Measurements from ENCODE around the gene THSD1.
"Not testable (repeated sequence)": the region's sequence is repeated elsewhere in the genome, so short reads cannot be mapped to it uniquely, and the experiment has no call there.

Gene THSD1

GRCh38 chr13:52348983-52349780, 56.8 kb downstream of the THSD1 start:
- DNase-seq = no peak

- DNase-seq = no peak
Observed at GRCh38 chr13:52348071-52348470, 57.9 kb downstream of the THSD1 start.

GRCh38 chr13:52345631-52346251, 60.2 kb downstream of the THSD1 start:
- no peak for DNase-seq

- DNase-seq = no peak
Observed at GRCh38 chr13:52345048-52345447, 60.9 kb downstream of the THSD1 start.

GRCh38 chr13:52344108-52344507, 61.9 kb downstream of the THSD1 start:
- DNase-seq = no peak

GRCh38 chr13:52342203-52342602, 63.8 kb downstream of the THSD1 start:
- not testable (repeated sequence) for DNase-seq

GRCh38 chr13:52337828-52338455, 68.0 kb downstream of the THSD1 start:
- DNase-seq = not testable (repeated sequence)

- not testable (repeated sequence) for DNase-seq
Observed at GRCh38 chr13:52334107-52334506, 71.9 kb downstream of the THSD1 start.

GRCh38 chr13:52331844-52332243, 74.1 kb downstream of the THSD1 start:
- not testable (repeated sequence) for DNase-seq

Measured in effector CD8-positive, alpha-beta T cell (primary cell).